Fibroblast of pulmonary artery (primary cell): ENCODE results near the gene PUS1.
A peak's percentile ranks its signal among the peaks of the same experiment; 100 is the strongest.

Source experiments
- DNase-seq: peaks from one replicate; pipeline ENCODE4 v3.0.0-alpha.2; 2010; ENCODE audit warnings: low read depth
- H3K4me3 ChIP-seq: replicated peaks from 2 replicates; pipeline ENCODE4 v1.5.1; 2011; ENCODE audit warnings: low read depth, mild to moderate bottlenecking, control low read depth, low read length, moderate library complexity
- TF ChIP-seq, protein P1 (sequence below): IDR thresholded peaks from 2 replicates; pipeline ENCODE4 v1.5.1; 2011; ENCODE audit warnings: mild to moderate bottlenecking, control low read depth, low read length, inconsistent platforms; ENCODE audit errors: missing control alignments

The PUS1 gene

DNA sequence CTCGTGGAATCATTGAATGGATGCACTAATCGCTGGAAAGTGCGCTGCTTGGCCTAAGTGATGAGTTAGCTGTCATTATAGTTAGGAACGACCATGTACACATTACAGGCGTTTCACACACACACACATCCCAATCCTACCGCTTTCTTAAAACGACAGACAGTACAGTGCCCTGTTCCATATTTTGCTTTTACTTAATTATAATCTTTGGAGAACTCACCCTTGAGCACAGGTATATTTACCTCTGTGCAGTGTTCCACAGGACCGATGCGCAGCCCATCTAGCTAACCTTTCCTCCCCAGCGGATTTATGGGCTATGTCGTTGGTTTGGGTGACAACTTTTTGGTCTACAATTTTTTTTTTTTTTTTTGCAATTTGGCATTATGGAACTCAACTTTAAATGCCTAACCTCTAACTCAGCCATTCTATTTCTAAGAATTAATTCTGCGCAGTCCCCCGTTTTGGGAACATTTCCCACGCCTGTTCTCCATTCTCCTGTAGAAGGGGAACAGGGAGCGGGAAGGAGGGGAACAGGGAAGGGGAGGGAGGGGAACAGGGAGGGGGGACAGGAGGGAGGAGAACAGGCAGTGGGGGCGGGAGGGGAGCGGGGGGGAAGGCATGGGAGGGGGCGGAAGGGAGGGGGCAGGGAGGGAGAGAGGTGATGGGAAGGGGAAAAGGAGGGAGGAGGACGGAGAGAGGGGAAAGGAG is 35.3 kb upstream of the PUS1 start:
- no peak overlapping the region for H3K4me3 ChIP-seq
- DNase-seq = no peak
- TF ChIP-seq, protein P1, sequence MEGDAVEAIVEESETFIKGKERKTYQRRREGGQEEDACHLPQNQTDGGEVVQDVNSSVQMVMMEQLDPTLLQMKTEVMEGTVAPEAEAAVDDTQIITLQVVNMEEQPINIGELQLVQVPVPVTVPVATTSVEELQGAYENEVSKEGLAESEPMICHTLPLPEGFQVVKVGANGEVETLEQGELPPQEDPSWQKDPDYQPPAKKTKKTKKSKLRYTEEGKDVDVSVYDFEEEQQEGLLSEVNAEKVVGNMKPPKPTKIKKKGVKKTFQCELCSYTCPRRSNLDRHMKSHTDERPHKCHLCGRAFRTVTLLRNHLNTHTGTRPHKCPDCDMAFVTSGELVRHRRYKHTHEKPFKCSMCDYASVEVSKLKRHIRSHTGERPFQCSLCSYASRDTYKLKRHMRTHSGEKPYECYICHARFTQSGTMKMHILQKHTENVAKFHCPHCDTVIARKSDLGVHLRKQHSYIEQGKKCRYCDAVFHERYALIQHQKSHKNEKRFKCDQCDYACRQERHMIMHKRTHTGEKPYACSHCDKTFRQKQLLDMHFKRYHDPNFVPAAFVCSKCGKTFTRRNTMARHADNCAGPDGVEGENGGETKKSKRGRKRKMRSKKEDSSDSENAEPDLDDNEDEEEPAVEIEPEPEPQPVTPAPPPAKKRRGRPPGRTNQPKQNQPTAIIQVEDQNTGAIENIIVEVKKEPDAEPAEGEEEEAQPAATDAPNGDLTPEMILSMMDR = no peak

DNA sequence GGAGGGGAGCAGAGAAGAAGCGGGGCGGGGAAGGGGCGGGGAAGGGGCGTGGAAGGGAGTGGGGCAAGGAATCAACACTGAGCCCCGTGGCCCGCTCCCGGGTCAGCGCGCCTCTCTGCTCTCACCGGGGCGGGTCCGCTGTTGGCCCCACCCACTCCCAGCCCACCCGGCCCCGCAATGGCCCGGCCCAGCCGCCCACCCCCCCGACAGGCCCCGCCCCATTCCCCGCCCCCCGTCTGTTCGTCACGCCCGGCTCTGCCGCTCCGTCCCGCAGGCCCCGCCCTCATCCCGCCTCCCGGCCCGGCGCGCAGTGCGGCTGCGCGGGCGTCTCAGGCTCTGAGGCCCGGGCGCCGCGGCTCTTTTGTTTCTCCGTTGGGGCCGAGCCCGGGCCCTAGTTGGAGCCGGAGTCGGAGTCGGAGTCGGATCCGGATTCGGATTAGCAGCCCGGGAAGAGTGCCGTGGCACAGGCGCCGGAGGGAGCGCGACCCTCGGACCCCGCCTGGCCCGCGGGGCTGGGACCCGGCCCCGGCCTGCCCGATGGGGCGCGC is 34.7 kb upstream of the PUS1 start, which contains the start of gene ULK1:
Gene ULK1, plus strand, starts transcription at position 310 of the 548 bp plus-strand sequence. CDS start 380 bp downstream, outside the sequence.
- H3K4me3 ChIP-seq = peak within 1 kb of the TSS; percentile 67

DNA sequence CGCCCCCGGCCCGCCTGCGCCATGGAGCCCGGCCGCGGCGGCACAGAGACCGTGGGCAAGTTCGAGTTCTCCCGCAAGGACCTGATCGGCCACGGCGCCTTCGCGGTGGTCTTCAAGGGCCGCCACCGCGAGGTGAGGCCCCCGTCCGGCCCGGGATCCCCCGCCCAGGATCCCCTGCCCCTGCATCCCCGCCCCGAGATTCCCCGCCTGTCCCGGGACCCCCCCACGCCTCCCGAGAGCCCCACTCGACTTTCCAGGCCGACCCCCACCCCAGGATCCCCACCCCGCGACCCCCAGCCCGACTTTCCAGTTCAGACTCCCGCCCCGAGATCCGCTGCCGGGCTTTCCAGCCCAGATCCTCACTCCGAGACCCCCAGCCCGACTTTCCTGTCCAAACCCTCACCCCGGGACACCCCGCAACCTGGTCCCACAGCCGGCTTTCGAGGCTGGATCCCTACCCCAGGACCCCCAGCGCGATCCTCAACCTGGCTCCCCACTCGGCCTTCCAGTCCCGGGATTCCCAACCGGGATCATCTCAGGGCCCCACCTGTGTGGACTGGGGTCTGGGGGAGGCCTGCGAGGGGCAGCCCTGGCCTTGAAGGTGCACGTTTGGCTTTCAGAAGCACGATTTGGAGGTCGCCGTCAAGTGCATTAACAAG is 34.0 kb upstream of the PUS1 start:
- TF ChIP-seq, protein P1 = no peak
- no peak for DNase-seq
- peak overlapping the region; percentile 67 for H3K4me3 ChIP-seq

More for the DNA sequence above, 34.7 kb upstream of the PUS1 start, which contains the start of gene ULK1:
- DNase-seq = peak; percentile 89
- TF ChIP-seq, protein P1 = no peak

- no peak for DNase-seq
- TF ChIP-seq, protein P1 = no peak
- peak overlapping the region; percentile 67 for H3K4me3 ChIP-seq
Measured at GRCh38 chr12:131895640-131896079, 33.4 kb upstream of the PUS1 start.

GRCh38 chr12:131896080-131896810 is 32.8 kb upstream of the PUS1 start:
- H3K4me3 ChIP-seq = peak overlapping the region; percentile 67
- TF ChIP-seq, protein P1 = no peak
- DNase-seq = peak; percentile 93

DNA sequence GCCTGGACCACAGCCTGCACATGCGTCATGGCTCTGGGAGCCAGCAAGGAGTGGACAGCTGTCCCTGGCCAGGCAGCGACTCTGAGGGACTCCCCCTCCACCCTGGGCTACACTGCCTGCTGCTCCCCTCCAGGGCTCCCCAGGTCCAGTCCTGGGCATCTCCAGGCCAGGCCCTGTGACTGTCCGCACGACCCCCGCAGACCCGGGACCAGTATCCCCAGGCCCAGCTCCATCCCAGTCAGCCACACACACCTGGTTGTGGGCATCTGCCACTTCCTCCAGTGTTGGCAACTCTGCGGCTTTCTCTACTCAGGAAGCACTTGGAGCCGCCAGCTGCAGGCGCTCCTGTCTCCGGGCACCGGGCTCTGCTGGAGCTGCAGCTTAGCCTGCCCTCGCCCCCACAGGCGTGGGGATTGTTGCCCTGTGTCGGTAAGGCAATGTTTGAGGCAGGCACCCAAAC is 32.2 kb upstream of the PUS1 start:
- DNase-seq = no peak
- H3K4me3 ChIP-seq = peak overlapping the region; percentile 67

More for the DNA sequence above, 32.2 kb upstream of the PUS1 start:
- TF ChIP-seq, protein P1 = no peak
